HCT116 (cell line): ENCODE measurements around the gene GALR2. TPM values are rescaled to one million over a fixed set of nuclear protein-coding genes. Genes with fewer than 3 reads are reported as not detected.

Source experiments
- ATAC-seq: fragments of 200-7000 bp; cut with Tn5 transposase; 2 replicates; pipeline ENCODE4 v1.9.1; 2020; ENCODE audit warnings: mild to moderate bottlenecking, moderate library complexity
- BruUV-seq: library from RNA; stranded (reverse); fragments of 400-500 nt; replicated peaks from 2 replicates; lab custom pipeline; 2021; lab: Mats Ljungman, UMichigan
- CTCF ChIA-PET: fragments of 300-600 bp; sonication (Branson Sonifier 250); formaldehyde crosslinking; loops from one replicate; lab custom pipeline; 2021; ENCODE audit warnings: antibody characterized with exemption; lab: Charles Lee
- POLR2A ChIA-PET: fragments of 300-600, 350-600 bp; sonication (Branson Sonifier 250); formaldehyde crosslinking; loops from one replicate; lab custom pipeline; 2021; ENCODE audit warnings: antibody characterized with exemption; lab: Charles Lee
- RAD21 ChIA-PET, 2 experiments: fragments of 300-600 bp; sonication (Branson Sonifier 250); formaldehyde crosslinking; loops; one replicate each; lab custom pipeline; 2023; ENCODE audit warnings: low total read pairs in 2 of 2; ENCODE audit not compliant: uncharacterized antibody in 2 of 2, unreplicated experiment in 2 of 2, low non-redundant PET in 1 of 2; lab: Charles Lee
- DNase-seq: peaks from one replicate; pipeline ENCODE4 v3.0.0-alpha.2; 2010; ENCODE audit warnings: low read depth, low spot score
- H2AFZ ChIP-seq: fragments of 200-600 bp; shearing (Covaris generic), sonication (generic); 2 replicates; pipeline ENCODE4 v1.6.1; 2017; ENCODE audit warnings: low read depth, mixed run types, mixed read lengths, antibody characterized with exemption, low read length; ENCODE audit not compliant: poor library complexity, severe bottlenecking
- H3K27ac ChIP-seq: 2 replicates; pipeline ENCODE4 v1.5.1; 2012; ENCODE audit warnings: low read depth, low read length
- H3K27me3 ChIP-seq: fragments of 200-600 bp; sonication (generic); 2 replicates; pipeline ENCODE4 v1.6.1; 2016; ENCODE audit warnings: mixed run types, low read length, mixed read lengths; ENCODE audit not compliant: insufficient read depth
- H3K36me3 ChIP-seq, 2 experiments: fragments of 200-500 bp in 1 of 2; fragments of 200-600 bp in 1 of 2; sonication (Bioruptor generic) in 1 of 2; sonication (generic) in 1 of 2; 2 replicates each; pipeline versions ENCODE4 v1.5.1 to v1.6.1; 2014 to 2016; ENCODE audit warnings: low read length in 2 of 2, inconsistent platforms in 1 of 2, mixed read lengths in 1 of 2, mixed run types in 1 of 2; ENCODE audit not compliant: insufficient read depth in 2 of 2, control insufficient read depth in 1 of 2
- H3K4me1 ChIP-seq, 2 experiments: fragments of 200-600 bp in 1 of 2; sonication (generic) in 1 of 2; 2 replicates each; pipeline versions ENCODE4 v1.5.1 to v1.6.1; 2012 to 2017; ENCODE audit warnings: low read length in 2 of 2, inconsistent platforms in 1 of 2, mild to moderate bottlenecking in 1 of 2, mixed read lengths in 1 of 2, mixed run types in 1 of 2, moderate library complexity in 1 of 2; ENCODE audit not compliant: insufficient read depth in 2 of 2, control insufficient read depth in 1 of 2
- H3K4me2 ChIP-seq: fragments of 200-600 bp; sonication (generic); 2 replicates; pipeline ENCODE4 v1.6.1; 2017; ENCODE audit warnings: mixed run types, low read length, mixed read lengths
- H3K4me3 ChIP-seq, 2 experiments: fragments of 200-600 bp in 1 of 2; sonication (generic) in 1 of 2; replicated peaks in 1 of 2; 2 replicates each; pipeline ENCODE4 v1.5.1; 2011 to 2016; ENCODE audit warnings: low read length in 2 of 2, control low read depth in 1 of 2, low read depth in 1 of 2, mild to moderate bottlenecking in 1 of 2, mixed read lengths in 1 of 2, mixed run types in 1 of 2
- H3K79me2 ChIP-seq: fragments of 200-600 bp; sonication (generic); 2 replicates; pipeline ENCODE4 v1.6.1; 2017; ENCODE audit warnings: mild to moderate bottlenecking, mixed run types, low read length, moderate library complexity, mixed read lengths; ENCODE audit not compliant: insufficient read depth
- H3K9ac ChIP-seq: fragments of 200-600 bp; sonication (generic); 2 replicates; pipeline ENCODE4 v1.6.1; 2016; ENCODE audit warnings: low read length, mixed read lengths
- H3K9me2 ChIP-seq: fragments of 200-600 bp; sonication (generic), shearing (Covaris generic); 2 replicates; pipeline ENCODE4 v1.6.1; 2017; ENCODE audit warnings: mixed run types, mild to moderate bottlenecking, moderate library complexity; ENCODE audit not compliant: insufficient read depth
- H3K9me3 ChIP-seq, 2 experiments: fragments of 200-500 bp in 1 of 2; fragments of 200-600 bp in 1 of 2; sonication (Bioruptor generic) in 1 of 2; sonication (generic) in 1 of 2; 2 replicates each; pipeline ENCODE4 v1.6.1; 2014 to 2017; ENCODE audit warnings: low read length in 2 of 2, mixed read lengths in 2 of 2, inconsistent platforms in 1 of 2, low read depth in 1 of 2, mild to moderate bottlenecking in 1 of 2, mixed run types in 1 of 2, moderate library complexity in 1 of 2; ENCODE audit not compliant: control insufficient read depth in 1 of 2, insufficient read depth in 1 of 2
- H4K20me1 ChIP-seq: fragments of 200-600 bp; sonication (generic), shearing (Covaris generic); 2 replicates; pipeline ENCODE4 v1.6.1; 2017; ENCODE audit warnings: mixed run types, mild to moderate bottlenecking, moderate library complexity; ENCODE audit not compliant: insufficient read depth
- CBX3 ChIP-seq: IDR thresholded peaks from 2 replicates; pipeline ENCODE4 v1.6.1; 2012; ENCODE audit warnings: low read depth
- CEBPB ChIP-seq: IDR thresholded peaks from 2 replicates; pipeline ENCODE4 v1.6.1; 2012; ENCODE audit warnings: low read depth
- EGR1 ChIP-seq: IDR thresholded peaks from 2 replicates; pipeline ENCODE4 v1.6.1; 2012; ENCODE audit warnings: low read depth
- RAD21 ChIP-seq: IDR thresholded peaks from 2 replicates; pipeline ENCODE4 v1.6.1; 2012; ENCODE audit warnings: low read depth, mild to moderate bottlenecking
- SIN3A ChIP-seq: IDR thresholded peaks from 2 replicates; pipeline ENCODE4 v1.6.1; 2012; ENCODE audit warnings: low read depth
- SRF ChIP-seq: IDR thresholded peaks from 2 replicates; pipeline ENCODE4 v1.6.1; 2012; ENCODE audit warnings: low read depth
- TCF7L2 ChIP-seq: IDR thresholded peaks from 2 replicates; pipeline ENCODE4 v1.7.0; 2011; ENCODE audit warnings: borderline replicate concordance, inconsistent platforms; ENCODE audit not compliant: insufficient read depth, insufficient read length; ENCODE audit errors: extremely low read depth
- intact Hi-C: fragments of 100-400 bp; cut with micrococcal nuclease; formaldehyde crosslinking; loops from 2 replicates; pipeline ENCODE4 v1.10.0; 2022
- total RNA-seq: library from RNA; stranded (reverse); gene quantifications from one replicate; pipeline ENCODE4 v1.2.1, GENCODE V29; 2021; ENCODE audit not compliant: unreplicated experiment
- TF ChIP-seq, protein P1 (sequence below): IDR thresholded peaks from 2 replicates; pipeline ENCODE4 v1.6.1; 2012
- TF ChIP-seq, protein P2 (sequence below): IDR thresholded peaks from 2 replicates; pipeline ENCODE4 v1.6.1; 2011; ENCODE audit warnings: mild to moderate bottlenecking, low read length, moderate library complexity; ENCODE audit not compliant: insufficient replicate concordance; ENCODE audit errors: extremely low read depth

GALR2 gene
- total RNA-seq, 1 experiment from 2014 or later, result 0.27 TPM

DNA sequence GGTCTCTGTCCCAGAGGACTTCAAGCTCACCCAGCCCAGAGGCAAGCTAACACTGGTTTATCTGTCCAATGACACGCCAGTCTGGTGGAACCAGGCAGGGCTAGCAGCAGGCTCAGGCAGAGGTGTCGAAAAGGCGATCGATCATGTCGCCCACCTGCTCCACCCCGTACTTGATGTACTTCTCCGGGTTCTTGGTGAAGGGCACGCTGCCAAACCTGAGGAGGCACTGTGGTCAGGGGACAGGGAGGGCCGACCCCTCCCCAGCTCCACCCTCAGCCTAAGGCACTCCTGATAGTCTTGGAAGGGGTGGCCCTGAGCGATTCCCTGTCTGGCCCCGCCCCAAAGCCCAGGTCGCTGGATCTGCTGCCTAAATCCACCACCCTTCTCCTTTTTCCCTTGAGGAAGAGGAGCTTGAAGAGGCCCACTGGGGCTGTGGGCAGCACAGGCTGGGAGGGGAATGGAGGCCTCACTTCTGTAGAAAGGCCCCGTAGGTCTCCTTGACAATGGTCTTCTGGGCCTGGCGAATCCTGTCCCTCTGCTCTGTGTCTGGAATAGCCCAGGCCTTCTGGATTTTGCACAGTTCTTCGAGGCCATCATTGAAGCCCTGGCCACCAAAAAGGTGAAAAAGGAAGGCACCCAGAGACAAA is 9.1 kb downstream of the GALR2 start:
- Histone ChIP-seq H3K36me3 (peaks cover 32 to 34% of the 10 kb centered on the region in 2 experiments; a peak in 3 of 4 replicates), H2AFZ (no peak overlapping the region), H3K4me2 (no peak overlapping the region), H4K20me1 (no peaks in the 10 kb centered on the region), H3K79me2 (no peaks in the 10 kb centered on the region), H3K4me1 (no peaks in the 10 kb centered on the region), H3K9me2 (no peaks in the 10 kb centered on the region), H3K9me3 (no peaks in the 10 kb centered on the region), H3K27me3 (peaks cover 8% of the 10 kb centered on the region; the same call in 1 of the 2 replicates), H3K9ac (no peak overlapping the region), H3K4me3 (no peak overlapping the region), H3K27ac (no peak overlapping the region)
- ChIA-PET RAD21 (no interaction called here), CTCF (interaction anchor here (1.4 kb wide), 1 partner anchor 196 kb away, joined by 3 read pairs; no protein-coding TSS in a partner anchor), POLR2A (no interaction called here)
- DNase-seq, result no peak
- ATAC-seq, result no peak
- intact Hi-C loops, result no loop called here
- TF ChIP-seq, protein P1, sequence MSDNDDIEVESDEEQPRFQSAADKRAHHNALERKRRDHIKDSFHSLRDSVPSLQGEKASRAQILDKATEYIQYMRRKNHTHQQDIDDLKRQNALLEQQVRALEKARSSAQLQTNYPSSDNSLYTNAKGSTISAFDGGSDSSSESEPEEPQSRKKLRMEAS, result no peak
- TF ChIP-seq RAD21 (no peak), TCF7L2 (no peak), EGR1 (no peak), SIN3A (no peak), SRF (no peak), CEBPB (no peak), CBX3 (no peak)
- TF ChIP-seq, protein P2, sequence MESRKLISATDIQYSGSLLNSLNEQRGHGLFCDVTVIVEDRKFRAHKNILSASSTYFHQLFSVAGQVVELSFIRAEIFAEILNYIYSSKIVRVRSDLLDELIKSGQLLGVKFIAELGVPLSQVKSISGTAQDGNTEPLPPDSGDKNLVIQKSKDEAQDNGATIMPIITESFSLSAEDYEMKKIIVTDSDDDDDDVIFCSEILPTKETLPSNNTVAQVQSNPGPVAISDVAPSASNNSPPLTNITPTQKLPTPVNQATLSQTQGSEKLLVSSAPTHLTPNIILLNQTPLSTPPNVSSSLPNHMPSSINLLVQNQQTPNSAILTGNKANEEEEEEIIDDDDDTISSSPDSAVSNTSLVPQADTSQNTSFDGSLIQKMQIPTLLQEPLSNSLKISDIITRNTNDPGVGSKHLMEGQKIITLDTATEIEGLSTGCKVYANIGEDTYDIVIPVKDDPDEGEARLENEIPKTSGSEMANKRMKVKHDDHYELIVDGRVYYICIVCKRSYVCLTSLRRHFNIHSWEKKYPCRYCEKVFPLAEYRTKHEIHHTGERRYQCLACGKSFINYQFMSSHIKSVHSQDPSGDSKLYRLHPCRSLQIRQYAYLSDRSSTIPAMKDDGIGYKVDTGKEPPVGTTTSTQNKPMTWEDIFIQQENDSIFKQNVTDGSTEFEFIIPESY, result no peak
- no TSS peak for BruUV-seq
